ENCODE results near the gene SLC16A3.
"Not testable (repeated sequence)": the region's sequence is repeated elsewhere in the genome, so short reads cannot be mapped to it uniquely, and the experiment has no call there.

Gene SLC16A3

DNA sequence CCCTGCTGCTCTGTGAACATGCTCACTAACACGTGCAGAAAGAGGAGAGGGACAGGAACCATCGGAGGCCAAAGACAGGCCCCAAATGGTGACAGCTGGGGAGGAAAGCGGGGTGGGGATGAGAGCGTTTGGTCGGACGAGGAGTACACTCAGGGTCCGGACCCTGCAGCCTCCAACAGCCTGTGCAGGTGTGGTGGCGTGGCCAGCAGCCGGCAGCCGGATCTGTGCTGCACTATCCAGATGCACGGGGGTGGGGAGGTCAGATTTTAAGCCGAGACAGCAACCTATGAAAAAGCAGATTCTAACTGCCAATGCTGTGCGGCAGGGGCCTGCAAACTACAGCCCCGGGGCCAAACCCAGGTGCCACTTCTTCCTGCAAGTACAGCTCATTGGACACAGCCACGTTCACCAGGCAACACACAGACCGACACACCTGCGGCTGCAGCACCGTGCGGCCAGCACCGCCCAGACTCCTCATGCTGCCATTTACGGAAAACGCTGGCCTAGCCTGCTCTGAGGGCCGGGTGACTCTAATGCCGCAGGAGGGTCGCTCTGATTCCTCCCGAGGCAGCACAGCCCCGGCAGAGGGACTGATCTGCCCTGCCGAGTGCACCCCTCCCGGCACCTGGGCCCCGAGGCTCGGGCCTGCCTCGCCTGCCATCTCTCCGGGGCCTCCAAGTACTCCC lies 21.2 kb downstream of the SLC16A3 start:
- peaks cover 21% of the 10 kb centered on the region for H3K79me2 ChIP-seq (ENCODE audit: control insufficient read depth, insufficient read depth, low read length, unreplicated experiment)
- peaks cover 25% of the 10 kb centered on the region for H3K4me1 ChIP-seq (ENCODE audit: control insufficient read depth, insufficient read depth, low read length, unreplicated experiment)
- no peak overlapping the region for H2AFZ ChIP-seq (ENCODE audit: low read length, unreplicated experiment)
- H3K27ac ChIP-seq (ENCODE audit: low read depth, low read length): no peak overlapping the region
- peaks cover 61% of the 10 kb centered on the region for H3K36me3 ChIP-seq (ENCODE audit: insufficient read depth, low read length)
- H3K27me3 ChIP-seq (ENCODE audit: insufficient read depth, low read length): no peaks in the 10 kb centered on the region
- no peak overlapping the region for H3K4me3 ChIP-seq (ENCODE audit: low read depth, low read length)

DNA sequence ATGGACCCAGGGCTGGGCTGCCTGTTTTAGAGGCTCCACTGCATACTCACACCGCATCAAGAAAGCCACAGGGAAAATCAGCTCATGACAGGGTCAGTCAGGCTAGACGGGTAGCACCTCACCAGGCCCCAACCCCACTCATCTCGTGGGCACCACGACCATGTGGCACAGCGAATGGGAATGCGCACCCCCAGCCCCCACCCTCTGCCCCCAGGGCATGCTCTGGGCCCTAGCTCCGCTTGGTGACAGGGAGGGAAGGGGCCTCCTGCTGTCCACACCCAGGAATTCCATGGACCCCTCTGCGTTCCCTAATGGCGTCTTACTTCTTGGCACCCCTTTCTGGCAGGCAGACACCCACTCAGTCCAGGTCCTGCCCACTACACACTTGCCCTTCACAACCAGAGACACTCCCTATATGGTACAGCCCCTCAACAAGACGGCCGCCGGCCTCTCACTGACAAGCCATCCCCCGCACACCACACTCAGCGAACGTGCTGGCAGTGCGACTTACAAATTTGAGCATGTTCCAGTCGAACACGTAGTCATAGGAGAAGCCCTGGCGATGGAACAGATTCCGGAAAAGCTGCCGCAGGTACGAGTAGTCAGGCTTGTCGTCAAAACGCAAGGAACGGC lies 22.1 kb downstream of the SLC16A3 start:
- H3K4me3 ChIP-seq (ENCODE audit: low read depth, low read length): no peak overlapping the region
- H3K4me1 ChIP-seq (ENCODE audit: control insufficient read depth, insufficient read depth, low read length, unreplicated experiment): peaks cover 16% of the 10 kb centered on the region
- no peak overlapping the region for H2AFZ ChIP-seq (ENCODE audit: low read length, unreplicated experiment)
- H3K79me2 ChIP-seq (ENCODE audit: control insufficient read depth, insufficient read depth, low read length, unreplicated experiment): peaks cover 31% of the 10 kb centered on the region
- H3K27ac ChIP-seq (ENCODE audit: low read depth, low read length): 0 out of 2 replicates have a peak overlapping the region, but pooled peaks have one; percentile 2
- H3K27me3 ChIP-seq (ENCODE audit: insufficient read depth, low read length): no peaks in the 10 kb centered on the region
- peaks cover 61% of the 10 kb centered on the region for H3K36me3 ChIP-seq (ENCODE audit: insufficient read depth, low read length)

DNA sequence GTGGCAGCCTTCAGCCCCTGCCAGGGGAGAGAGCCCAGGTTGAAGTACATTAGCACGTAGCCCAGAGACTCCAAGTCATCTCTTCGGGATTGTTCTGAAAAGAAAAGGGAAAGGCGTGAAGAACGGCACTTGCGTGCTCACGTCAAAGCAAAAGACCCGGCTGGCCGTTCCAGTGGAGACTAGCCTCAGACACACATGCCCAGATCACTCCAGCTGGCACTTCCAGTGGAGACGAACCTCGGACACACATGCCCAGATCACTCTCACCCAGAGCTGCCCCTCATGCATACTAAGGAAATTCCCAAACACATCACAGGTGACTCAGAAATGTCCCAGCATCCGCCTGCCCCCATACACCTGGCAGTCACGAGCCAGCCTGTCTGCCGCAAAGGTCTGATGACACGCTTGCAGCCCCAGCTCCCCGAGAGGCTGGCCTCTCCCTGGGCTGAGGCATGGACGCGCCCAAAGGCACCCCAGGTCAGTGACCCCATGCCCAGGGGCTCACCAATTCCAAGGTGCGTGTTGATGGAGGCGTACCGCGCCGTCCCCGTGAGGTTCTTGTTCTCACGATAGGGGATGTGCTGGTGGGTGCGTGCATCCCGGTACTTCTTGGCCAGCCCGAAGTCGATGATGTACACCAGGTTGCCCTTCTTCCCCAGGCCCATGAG lies 23.8 kb downstream of the SLC16A3 start:
- no peaks in the 10 kb centered on the region for H3K27me3 ChIP-seq (ENCODE audit: insufficient read depth, low read length)
- peaks cover 47% of the 10 kb centered on the region for H3K79me2 ChIP-seq (ENCODE audit: control insufficient read depth, insufficient read depth, low read length, unreplicated experiment)
- H3K27ac ChIP-seq (ENCODE audit: low read depth, low read length): no peak overlapping the region; the same call in 1 of the 2 replicates
- H3K4me3 ChIP-seq (ENCODE audit: low read depth, low read length): no peak overlapping the region
- H3K36me3 ChIP-seq (ENCODE audit: insufficient read depth, low read length): peaks cover 71% of the 10 kb centered on the region
- H3K4me1 ChIP-seq (ENCODE audit: control insufficient read depth, insufficient read depth, low read length, unreplicated experiment): no peaks in the 10 kb centered on the region
- H2AFZ ChIP-seq (ENCODE audit: low read length, unreplicated experiment): no peak overlapping the region

DNA sequence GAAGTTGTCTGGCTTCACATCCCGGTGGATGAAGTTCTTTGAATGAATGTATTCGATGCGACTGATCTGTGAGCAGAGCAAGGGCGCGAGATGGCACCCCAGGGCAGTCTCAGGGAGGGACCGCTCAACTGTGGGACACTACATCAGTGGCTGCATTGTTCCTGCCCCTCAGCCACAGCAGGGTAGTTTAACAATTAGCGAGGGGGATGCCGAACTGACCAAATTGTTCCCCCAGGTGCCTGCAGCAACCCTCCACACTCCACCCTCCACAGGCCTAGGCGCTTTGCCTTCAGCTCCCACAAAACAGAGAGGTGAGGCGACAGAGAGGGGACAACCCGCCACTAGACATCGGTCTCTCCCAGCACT lies 24.3 kb downstream of the SLC16A3 start:
- Histone ChIP-seq H3K36me3 (ENCODE audit: insufficient read depth, low read length) (peaks cover 70% of the 10 kb centered on the region), H3K27ac (ENCODE audit: low read depth, low read length) (no peak overlapping the region), H3K79me2 (ENCODE audit: control insufficient read depth, insufficient read depth, low read length, unreplicated experiment) (peaks cover 49% of the 10 kb centered on the region)

DNA sequence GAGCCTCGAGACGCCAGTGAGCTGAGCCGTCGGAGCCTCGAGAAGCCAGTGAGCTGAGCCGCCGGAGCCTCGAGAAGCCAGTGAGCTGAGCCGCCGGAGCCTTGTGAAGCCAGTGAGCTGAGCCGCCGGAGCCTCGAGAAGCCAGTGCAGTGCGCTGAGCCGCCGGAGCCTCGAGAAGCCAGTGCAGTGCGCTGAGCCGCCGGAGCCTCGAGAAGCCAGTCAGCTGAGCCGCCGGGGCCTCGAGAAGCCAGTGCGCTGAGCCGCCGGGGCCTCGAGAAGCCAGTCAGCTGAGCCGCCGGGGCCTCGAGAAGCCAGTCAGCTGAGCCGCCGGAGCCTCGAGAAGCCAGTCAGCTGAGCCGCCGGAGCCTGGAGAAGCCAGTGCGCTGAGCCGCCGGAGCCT lies 25.3 kb downstream of the SLC16A3 start:
- H3K4me3 ChIP-seq (ENCODE audit: low read depth, low read length); H2AFZ ChIP-seq (ENCODE audit: low read length, unreplicated experiment); H3K27me3 ChIP-seq (ENCODE audit: insufficient read depth, low read length); H3K27ac ChIP-seq (ENCODE audit: low read depth, low read length); H3K4me1 ChIP-seq (ENCODE audit: control insufficient read depth, insufficient read depth, low read length, unreplicated experiment): not testable (repeated sequence)
- peaks cover 58% of the 10 kb centered on the region for H3K79me2 ChIP-seq (ENCODE audit: control insufficient read depth, insufficient read depth, low read length, unreplicated experiment)
- peaks cover 73% of the 10 kb centered on the region for H3K36me3 ChIP-seq (ENCODE audit: insufficient read depth, low read length)

More for the DNA sequence above, 24.3 kb downstream of the SLC16A3 start:
- Histone ChIP-seq H3K4me1 (ENCODE audit: control insufficient read depth, insufficient read depth, low read length, unreplicated experiment) (no peaks in the 10 kb centered on the region), H3K27me3 (ENCODE audit: insufficient read depth, low read length) (no peaks in the 10 kb centered on the region), H3K4me3 (ENCODE audit: low read depth, low read length) (no peak overlapping the region), H2AFZ (ENCODE audit: low read length, unreplicated experiment) (no peak overlapping the region)

DNA sequence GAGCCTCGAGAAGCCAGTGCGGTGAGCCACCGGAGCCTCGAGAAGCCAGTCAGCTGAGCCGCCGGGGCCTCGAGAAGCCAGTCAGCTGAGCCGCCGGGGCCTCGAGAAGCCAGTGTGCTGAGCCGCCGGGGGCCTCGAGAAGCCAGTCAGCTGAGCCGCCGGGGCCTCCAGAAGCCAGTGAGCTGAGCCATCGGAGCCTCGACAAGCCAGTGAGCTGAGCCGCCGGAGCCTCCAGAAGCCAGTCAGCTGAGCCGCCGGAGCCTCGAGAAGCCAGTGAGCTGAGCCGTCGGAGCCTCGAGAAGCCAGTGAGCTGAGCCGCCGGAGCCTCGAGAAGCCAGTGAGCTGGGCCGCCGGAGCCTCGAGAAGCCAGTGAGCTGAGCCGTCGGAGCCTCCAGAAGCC lies 25.9 kb downstream of the SLC16A3 start:
- H3K27me3 ChIP-seq (ENCODE audit: insufficient read depth, low read length); H3K27ac ChIP-seq (ENCODE audit: low read depth, low read length); H3K4me1 ChIP-seq (ENCODE audit: control insufficient read depth, insufficient read depth, low read length, unreplicated experiment); H2AFZ ChIP-seq (ENCODE audit: low read length, unreplicated experiment); H3K4me3 ChIP-seq (ENCODE audit: low read depth, low read length): not testable (repeated sequence)
- peaks cover 64% of the 10 kb centered on the region for H3K79me2 ChIP-seq (ENCODE audit: control insufficient read depth, insufficient read depth, low read length, unreplicated experiment)
- peaks cover 76% of the 10 kb centered on the region for H3K36me3 ChIP-seq (ENCODE audit: insufficient read depth, low read length)

DNA sequence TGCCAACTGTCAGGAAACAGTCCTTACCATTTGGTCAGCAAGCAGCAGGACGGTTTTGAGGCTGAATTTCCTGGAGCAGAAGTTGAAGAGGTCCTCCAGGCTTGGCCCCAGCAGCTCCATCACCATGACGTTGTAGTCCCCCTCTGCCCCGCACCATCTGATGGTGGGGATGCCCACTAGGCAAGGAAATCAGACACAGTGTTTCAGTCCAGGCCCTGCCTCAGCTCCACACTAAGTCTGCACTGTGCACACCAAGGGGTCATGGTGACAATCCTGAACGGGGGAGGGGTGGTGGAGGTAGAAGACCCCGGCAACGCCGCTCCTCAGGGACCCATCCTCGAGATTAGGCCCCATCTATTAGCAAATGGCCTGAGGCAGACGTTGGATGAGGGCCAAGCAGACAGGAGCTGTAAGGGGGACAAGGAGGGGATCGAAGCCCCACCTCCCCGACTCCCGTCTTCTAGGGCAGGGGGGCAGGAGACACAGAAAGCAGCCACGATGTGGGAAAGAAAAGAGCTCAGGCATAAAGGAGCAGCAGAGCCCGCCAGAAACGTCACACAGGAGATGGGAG lies 26.6 kb downstream of the SLC16A3 start:
- Histone ChIP-seq H3K27me3 (ENCODE audit: insufficient read depth, low read length) (no peaks in the 10 kb centered on the region), H3K4me1 (ENCODE audit: control insufficient read depth, insufficient read depth, low read length, unreplicated experiment) (no peaks in the 10 kb centered on the region), H3K36me3 (ENCODE audit: insufficient read depth, low read length) (peaks cover 77% of the 10 kb centered on the region), H3K79me2 (ENCODE audit: control insufficient read depth, insufficient read depth, low read length, unreplicated experiment) (peaks cover 70% of the 10 kb centered on the region), H3K4me3 (ENCODE audit: low read depth, low read length) (no peak overlapping the region), H3K27ac (ENCODE audit: low read depth, low read length) (no peak overlapping the region), H2AFZ (ENCODE audit: low read length, unreplicated experiment) (no peak overlapping the region)

DNA sequence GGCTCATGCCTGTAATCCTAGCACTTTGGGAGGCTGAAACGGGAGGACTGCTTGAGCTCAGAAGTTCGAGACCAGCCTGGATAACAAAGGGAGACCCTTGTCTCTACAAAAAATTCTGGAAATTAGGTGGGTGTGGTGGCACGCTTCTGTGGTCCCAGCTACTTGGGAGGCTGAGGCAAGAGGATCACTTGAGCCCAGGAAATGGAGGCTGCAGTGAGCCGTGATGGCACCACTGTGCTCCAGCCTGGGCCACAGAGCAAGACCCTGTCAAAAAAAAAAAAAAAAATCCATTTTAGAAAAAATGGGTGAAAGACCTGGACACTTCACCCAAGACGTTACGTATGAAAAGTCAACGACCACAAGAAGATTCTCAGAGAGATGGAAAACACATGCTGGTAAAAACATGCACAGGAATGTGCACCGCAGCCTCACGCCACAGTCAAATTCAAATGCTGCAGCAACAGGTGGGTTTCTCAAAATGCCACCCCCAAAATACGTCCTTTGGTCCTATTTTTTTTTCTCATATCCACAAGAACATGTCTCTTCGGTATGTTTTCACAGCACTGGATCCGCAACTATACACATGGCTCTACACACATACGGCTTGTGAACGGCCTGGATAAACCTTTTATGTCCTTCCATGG lies 27.5 kb downstream of the SLC16A3 start:
- Histone ChIP-seq H3K79me2 (ENCODE audit: control insufficient read depth, insufficient read depth, low read length, unreplicated experiment) (peaks cover 71% of the 10 kb centered on the region), H3K27me3 (ENCODE audit: insufficient read depth, low read length) (no peaks in the 10 kb centered on the region), H3K4me1 (ENCODE audit: control insufficient read depth, insufficient read depth, low read length, unreplicated experiment) (no peaks in the 10 kb centered on the region), H3K27ac (ENCODE audit: low read depth, low read length) (peak overlapping the region; percentile 74; the same call in 1 of the 2 replicates), H2AFZ (ENCODE audit: low read length, unreplicated experiment) (no peak overlapping the region), H3K36me3 (ENCODE audit: insufficient read depth, low read length) (peaks cover 77% of the 10 kb centered on the region), H3K4me3 (ENCODE audit: low read depth, low read length) (no peak overlapping the region)

DNA sequence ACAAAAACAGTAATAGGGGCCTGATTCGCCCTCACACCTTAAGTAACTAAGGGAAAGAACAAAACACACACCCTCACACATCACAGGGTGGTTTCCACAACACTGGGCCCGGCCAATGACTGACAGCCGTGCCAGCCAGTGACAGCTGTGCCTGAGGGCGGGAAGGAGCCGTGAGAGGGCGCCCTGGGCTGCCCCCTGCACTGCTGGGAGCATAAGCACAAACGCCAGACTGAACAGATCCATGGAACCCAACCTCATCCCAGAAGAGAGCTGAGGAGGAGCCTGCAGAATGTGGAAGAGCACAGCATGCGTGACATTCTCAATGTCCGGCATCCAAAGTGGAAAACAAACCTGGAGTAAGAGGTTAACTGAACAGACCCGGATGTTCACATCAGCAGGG lies 28.6 kb downstream of the SLC16A3 start:
- H2AFZ ChIP-seq (ENCODE audit: low read length, unreplicated experiment): no peak overlapping the region
- no peaks in the 10 kb centered on the region for H3K4me1 ChIP-seq (ENCODE audit: control insufficient read depth, insufficient read depth, low read length, unreplicated experiment)
- no peak overlapping the region for H3K4me3 ChIP-seq (ENCODE audit: low read depth, low read length)
- no peaks in the 10 kb centered on the region for H3K27me3 ChIP-seq (ENCODE audit: insufficient read depth, low read length)
- peaks cover 77% of the 10 kb centered on the region for H3K36me3 ChIP-seq (ENCODE audit: insufficient read depth, low read length)
- peaks cover 80% of the 10 kb centered on the region for H3K79me2 ChIP-seq (ENCODE audit: control insufficient read depth, insufficient read depth, low read length, unreplicated experiment)
- H3K27ac ChIP-seq (ENCODE audit: low read depth, low read length): peak overlapping the region; percentile 74

DNA sequence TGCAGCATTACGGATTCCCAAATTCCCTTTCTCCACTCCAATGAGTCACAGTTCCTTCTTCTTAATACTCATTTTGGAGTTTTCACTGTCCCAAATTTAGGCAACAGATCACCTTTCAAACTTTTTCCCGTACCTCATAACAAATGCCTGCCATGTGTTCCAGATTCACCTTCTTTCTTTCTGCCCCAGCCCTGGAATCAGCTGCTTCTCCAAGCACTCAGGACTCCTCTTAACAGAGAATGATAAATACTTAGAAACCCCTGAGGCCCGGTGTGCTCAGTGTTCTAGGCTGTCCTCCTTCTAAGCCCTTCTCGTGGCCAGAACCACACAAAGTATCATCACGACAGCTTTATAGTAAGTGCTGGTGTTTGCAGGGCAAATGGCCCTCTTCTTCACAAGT lies 29.7 kb downstream of the SLC16A3 start:
- Histone ChIP-seq H3K27me3 (ENCODE audit: insufficient read depth, low read length) (no peaks in the 10 kb centered on the region), H3K36me3 (ENCODE audit: insufficient read depth, low read length) (peaks cover 77% of the 10 kb centered on the region), H3K27ac (ENCODE audit: low read depth, low read length) (peak overlapping the region; percentile 29; the same call in 1 of the 2 replicates), H3K79me2 (ENCODE audit: control insufficient read depth, insufficient read depth, low read length, unreplicated experiment) (peaks cover 81% of the 10 kb centered on the region), H3K4me1 (ENCODE audit: control insufficient read depth, insufficient read depth, low read length, unreplicated experiment) (no peaks in the 10 kb centered on the region), H2AFZ (ENCODE audit: low read length, unreplicated experiment) (no peak overlapping the region), H3K4me3 (ENCODE audit: low read depth, low read length) (no peak overlapping the region)

All from ACC112 (cell line).